ENCODE data around the gene SORCS1.

The SORCS1 gene

GRCh38 chr10:106816318-106817085 lies 348.0 kb downstream of the SORCS1 start:
- DNase-seq (ENCODE audit: low spot score), result no peak

- no peak for DNase-seq (ENCODE audit: low spot score)
Observed at GRCh38 chr10:106815427-106816043, 349.0 kb downstream of the SORCS1 start.

GRCh38 chr10:106804992-106805582 lies 359.4 kb downstream of the SORCS1 start:
- DNase-seq (ENCODE audit: low spot score), result no peak

- no peak for DNase-seq (ENCODE audit: low spot score)
Observed at GRCh38 chr10:106802949-106803348, 361.6 kb downstream of the SORCS1 start.

GRCh38 chr10:106799776-106800175 lies 364.7 kb downstream of the SORCS1 start:
- no peak for DNase-seq (ENCODE audit: low spot score)

GRCh38 chr10:106795619-106796018 lies 368.9 kb downstream of the SORCS1 start:
- peak; percentile 28 for DNase-seq (ENCODE audit: low spot score)

- no peak for DNase-seq (ENCODE audit: low spot score)
Observed at GRCh38 chr10:106793617-106794016, 370.9 kb downstream of the SORCS1 start.

GRCh38 chr10:106789623-106790022 lies 374.9 kb downstream of the SORCS1 start:
- DNase-seq (ENCODE audit: low spot score), result no peak

GRCh38 chr10:106788982-106789381 lies 375.5 kb downstream of the SORCS1 start:
- DNase-seq (ENCODE audit: low spot score), result no peak

GRCh38 chr10:106785528-106785927 lies 379.0 kb downstream of the SORCS1 start:
- DNase-seq (ENCODE audit: low spot score), result no peak

- no peak for DNase-seq (ENCODE audit: low spot score)
Observed at GRCh38 chr10:106780632-106781031, 383.9 kb downstream of the SORCS1 start.

GRCh38 chr10:106777841-106778240 lies 386.7 kb downstream of the SORCS1 start:
- no peak for DNase-seq (ENCODE audit: low spot score)

GRCh38 chr10:106775127-106775526 lies 389.4 kb downstream of the SORCS1 start:
- no peak for DNase-seq (ENCODE audit: low spot score)

GRCh38 chr10:106772957-106773356 lies 391.5 kb downstream of the SORCS1 start:
- DNase-seq (ENCODE audit: low spot score), result no peak

GRCh38 chr10:106771154-106771553 lies 393.4 kb downstream of the SORCS1 start:
- DNase-seq (ENCODE audit: low spot score), result no peak

GRCh38 chr10:106768204-106768603 lies 396.3 kb downstream of the SORCS1 start:
- no peak for DNase-seq (ENCODE audit: low spot score)

GRCh38 chr10:106765928-106766327 lies 398.6 kb downstream of the SORCS1 start:
- no peak for DNase-seq (ENCODE audit: low spot score)

GRCh38 chr10:106765241-106765754 lies 399.2 kb downstream of the SORCS1 start:
- no peak for DNase-seq (ENCODE audit: low spot score)

- DNase-seq (ENCODE audit: low spot score), result no peak
Observed at GRCh38 chr10:106764360-106764759, 400.1 kb downstream of the SORCS1 start.

GRCh38 chr10:106761906-106762305 lies 402.6 kb downstream of the SORCS1 start:
- DNase-seq (ENCODE audit: low spot score), result no peak

- DNase-seq (ENCODE audit: low spot score), result no peak
Observed at GRCh38 chr10:106757521-106757920, 407.0 kb downstream of the SORCS1 start.

- no peak for DNase-seq (ENCODE audit: low spot score)
Observed at GRCh38 chr10:106751091-106751490, 413.4 kb downstream of the SORCS1 start.

- DNase-seq (ENCODE audit: low spot score), result no peak
Observed at GRCh38 chr10:106746868-106747267, 417.6 kb downstream of the SORCS1 start.
